ENCODE results near the gene GORAB.

The GORAB gene

GRCh38 chr1:170547255-170547654, 15.3 kb downstream of the GORAB start:
- H3K27me3 ChIP-seq (ENCODE audit: insufficient read depth, low read depth), result no peaks in the 10 kb centered on the region
- no peak for TF ChIP-seq CTCF (conservative IDR thresholded peaks at IDR 0.05; ENCODE audit: low read depth, low read length)
- no peak overlapping the region for H2AFZ ChIP-seq (ENCODE audit: low read depth)
- no peak overlapping the region for H3K27ac ChIP-seq
- peaks cover 8% of the 10 kb centered on the region for H3K4me1 ChIP-seq (ENCODE audit: low read depth, poor library complexity, severe bottlenecking)
- peaks cover 16% of the 10 kb centered on the region; the same call in 1 of the 2 replicates for H3K36me3 ChIP-seq (ENCODE audit: insufficient read depth)
- H4K20me1 ChIP-seq (ENCODE audit: insufficient read depth), result no peaks in the 10 kb centered on the region
- H3K4me3 ChIP-seq (IDR thresholded peaks at IDR 0.05; ENCODE audit: insufficient read depth, low read depth, low read length), result no peak overlapping the region
- H3K9ac ChIP-seq, result no peak overlapping the region
- no peak overlapping the region for H3K4me2 ChIP-seq
- no peaks in the 10 kb centered on the region for H3K79me2 ChIP-seq (ENCODE audit: insufficient read depth, low read depth)

- no peaks in the 10 kb centered on the region for H4K20me1 ChIP-seq (ENCODE audit: insufficient read depth)
- no peaks in the 10 kb centered on the region for H3K79me2 ChIP-seq (ENCODE audit: insufficient read depth, low read depth)
- H3K9ac ChIP-seq, result no peak overlapping the region
- H3K27me3 ChIP-seq (ENCODE audit: insufficient read depth, low read depth), result no peaks in the 10 kb centered on the region
- TF ChIP-seq CTCF (conservative IDR thresholded peaks at IDR 0.05; ENCODE audit: low read depth, low read length), result no peak
- H3K4me1 ChIP-seq (ENCODE audit: low read depth, poor library complexity, severe bottlenecking), result peaks cover 4% of the 10 kb centered on the region
- no peak overlapping the region for H3K4me3 ChIP-seq (IDR thresholded peaks at IDR 0.05; ENCODE audit: insufficient read depth, low read depth, low read length)
- H3K36me3 ChIP-seq (ENCODE audit: insufficient read depth), result peaks cover 20% of the 10 kb centered on the region; the same call in 1 of the 2 replicates
- no peak overlapping the region for H3K27ac ChIP-seq
- no peak overlapping the region for H3K4me2 ChIP-seq
- H2AFZ ChIP-seq (ENCODE audit: low read depth), result no peak overlapping the region
Observed at GRCh38 chr1:170548497-170548896, 16.5 kb downstream of the GORAB start.

- TF ChIP-seq CTCF (conservative IDR thresholded peaks at IDR 0.05; ENCODE audit: low read depth, low read length), result no peak
- Histone ChIP-seq H3K79me2 (ENCODE audit: insufficient read depth, low read depth) (no peaks in the 10 kb centered on the region), H3K4me1 (ENCODE audit: low read depth, poor library complexity, severe bottlenecking) (no peaks in the 10 kb centered on the region), H3K4me2 (no peak overlapping the region), H3K9ac (no peak overlapping the region), H3K27me3 (ENCODE audit: insufficient read depth, low read depth) (no peaks in the 10 kb centered on the region), H3K27ac (no peak overlapping the region), H4K20me1 (ENCODE audit: insufficient read depth) (no peaks in the 10 kb centered on the region), H3K4me3 (IDR thresholded peaks at IDR 0.05; ENCODE audit: insufficient read depth, low read depth, low read length) (no peak overlapping the region), H2AFZ (ENCODE audit: low read depth) (no peak overlapping the region), H3K36me3 (ENCODE audit: insufficient read depth) (peaks cover 4% of the 10 kb centered on the region; the same call in 1 of the 2 replicates)
Observed at GRCh38 chr1:170555370-170555769, 23.4 kb downstream of the GORAB start.

- Histone ChIP-seq H3K27ac (no peak overlapping the region), H3K4me2 (no peak overlapping the region), H2AFZ (ENCODE audit: low read depth) (no peak overlapping the region), H4K20me1 (ENCODE audit: insufficient read depth) (no peaks in the 10 kb centered on the region), H3K9ac (no peak overlapping the region), H3K27me3 (ENCODE audit: insufficient read depth, low read depth) (no peaks in the 10 kb centered on the region), H3K4me3 (IDR thresholded peaks at IDR 0.05; ENCODE audit: insufficient read depth, low read depth, low read length) (no peak overlapping the region), H3K36me3 (ENCODE audit: insufficient read depth) (peaks cover 4% of the 10 kb centered on the region; the same call in 1 of the 2 replicates), H3K4me1 (ENCODE audit: low read depth, poor library complexity, severe bottlenecking) (no peaks in the 10 kb centered on the region), H3K79me2 (ENCODE audit: insufficient read depth, low read depth) (no peaks in the 10 kb centered on the region)
- TF ChIP-seq CTCF (conservative IDR thresholded peaks at IDR 0.05; ENCODE audit: low read depth, low read length), result no peak
Observed at GRCh38 chr1:170556917-170557316, 25.0 kb downstream of the GORAB start.
